Measurements from ENCODE around the gene CYP19A1.

Gene CYP19A1

GRCh38 chr15:51348688-51349087 is 10.3 kb upstream of the CYP19A1 start:
- Histone ChIP-seq H3K4me1 (ENCODE audit: low read length) (peaks cover 16% of the 10 kb centered on the region), H3K4me3 (ENCODE audit: low read length) (no peak overlapping the region), H3K79me2 (ENCODE audit: low read length) (no peaks in the 10 kb centered on the region), H4K20me1 (ENCODE audit: insufficient read depth, low read length) (no peaks in the 10 kb centered on the region), H3K9ac (ENCODE audit: low read length) (no peak overlapping the region), H3K27me3 (ENCODE audit: low read depth, low read length) (no peaks in the 10 kb centered on the region; the same call in 1 of the 2 replicates), H3K4me2 (ENCODE audit: low read length) (peak overlapping the region; percentile 39), H3K9me3 (ENCODE audit: insufficient read depth, low read length) (no peaks in the 10 kb centered on the region), H3K36me3 (replicated peaks; ENCODE audit: low read depth, low read length) (no peaks in the 10 kb centered on the region), H3K27ac (ENCODE audit: low read length) (no peak overlapping the region), H2AFZ (ENCODE audit: low read depth, low read length) (peak overlapping the region; percentile 78)
- TF ChIP-seq CTCF (IDR thresholded peaks at IDR 0.05; ENCODE audit: low read depth, low read length), result no peak
- no peak for TF ChIP-seq EZH2phosphoT487 (IDR thresholded peaks at IDR 0.05; ENCODE audit: low read depth)

GRCh38 chr15:51346136-51346535 is 7.7 kb upstream of the CYP19A1 start:
- H3K27me3 ChIP-seq (ENCODE audit: low read depth, low read length), result no peaks in the 10 kb centered on the region
- H3K36me3 ChIP-seq (replicated peaks; ENCODE audit: low read depth, low read length), result no peaks in the 10 kb centered on the region
- H3K4me3 ChIP-seq (ENCODE audit: low read length), result no peak overlapping the region
- H3K9me3 ChIP-seq (ENCODE audit: insufficient read depth, low read length), result no peaks in the 10 kb centered on the region
- no peak overlapping the region for H2AFZ ChIP-seq (ENCODE audit: low read depth, low read length)
- H3K79me2 ChIP-seq (ENCODE audit: low read length), result no peaks in the 10 kb centered on the region
- TF ChIP-seq EZH2phosphoT487 (IDR thresholded peaks at IDR 0.05; ENCODE audit: low read depth) (no peak), CTCF (IDR thresholded peaks at IDR 0.05; ENCODE audit: low read depth, low read length) (no peak)
- H3K4me1 ChIP-seq (ENCODE audit: low read length), result peaks cover 16% of the 10 kb centered on the region
- H3K4me2 ChIP-seq (ENCODE audit: low read length), result no peak overlapping the region
- H3K9ac ChIP-seq (ENCODE audit: low read length), result no peak overlapping the region
- no peak overlapping the region for H3K27ac ChIP-seq (ENCODE audit: low read length)
- no peaks in the 10 kb centered on the region for H4K20me1 ChIP-seq (ENCODE audit: insufficient read depth, low read length)

- Histone ChIP-seq H3K4me3 (ENCODE audit: low read length) (no peak overlapping the region), H3K79me2 (ENCODE audit: low read length) (no peaks in the 10 kb centered on the region), H3K27me3 (ENCODE audit: low read depth, low read length) (no peaks in the 10 kb centered on the region), H4K20me1 (ENCODE audit: insufficient read depth, low read length) (no peaks in the 10 kb centered on the region), H3K27ac (ENCODE audit: low read length) (no peak overlapping the region), H3K36me3 (replicated peaks; ENCODE audit: low read depth, low read length) (no peaks in the 10 kb centered on the region), H2AFZ (ENCODE audit: low read depth, low read length) (no peak overlapping the region), H3K4me1 (ENCODE audit: low read length) (peaks cover 26% of the 10 kb centered on the region), H3K4me2 (ENCODE audit: low read length) (no peak overlapping the region), H3K9ac (ENCODE audit: low read length) (no peak overlapping the region), H3K9me3 (ENCODE audit: insufficient read depth, low read length) (no peaks in the 10 kb centered on the region)
- no peak for TF ChIP-seq CTCF (IDR thresholded peaks at IDR 0.05; ENCODE audit: low read depth, low read length)
- no peak for TF ChIP-seq EZH2phosphoT487 (IDR thresholded peaks at IDR 0.05; ENCODE audit: low read depth)
Measured at GRCh38 chr15:51343466-51343865, 5.1 kb upstream of the CYP19A1 start.

GRCh38 chr15:51342227-51342999 is 4.0 kb upstream of the CYP19A1 start:
- Histone ChIP-seq H3K79me2 (ENCODE audit: low read length) (no peaks in the 10 kb centered on the region), H3K4me1 (ENCODE audit: low read length) (peaks cover 18% of the 10 kb centered on the region), H3K27ac (ENCODE audit: low read length) (no peak overlapping the region), H3K4me2 (ENCODE audit: low read length) (no peak overlapping the region), H4K20me1 (ENCODE audit: insufficient read depth, low read length) (no peaks in the 10 kb centered on the region), H3K9ac (ENCODE audit: low read length) (no peak overlapping the region), H3K36me3 (replicated peaks; ENCODE audit: low read depth, low read length) (no peaks in the 10 kb centered on the region), H2AFZ (ENCODE audit: low read depth, low read length) (no peak overlapping the region), H3K4me3 (ENCODE audit: low read length) (no peak overlapping the region), H3K9me3 (ENCODE audit: insufficient read depth, low read length) (no peaks in the 10 kb centered on the region), H3K27me3 (ENCODE audit: low read depth, low read length) (no peaks in the 10 kb centered on the region)
- TF ChIP-seq EZH2phosphoT487 (IDR thresholded peaks at IDR 0.05; ENCODE audit: low read depth) (no peak), CTCF (IDR thresholded peaks at IDR 0.05; ENCODE audit: low read depth, low read length) (no peak)

All from OCI-LY3 (cell line).